HEK293 (cell line): ENCODE data around the gene NUP62.

Experiments
- CTCF ChIP-seq: fragments of 450-650 bp; formaldehyde crosslinking; IDR thresholded peaks from 2 replicates; pipeline ENCODE4 v1.5.1; 2016; ENCODE audit warnings: missing biosample characterization, missing genetic modification characterization
- GFI1B ChIP-seq: fragments of 450-650 bp; formaldehyde crosslinking; IDR thresholded peaks from 2 replicates; pipeline ENCODE4 v1.5.1; 2016; ENCODE audit warnings: missing biosample characterization, missing genetic modification characterization
- MEIS1 ChIP-seq: sonication (generic); formaldehyde crosslinking; IDR thresholded peaks from 2 replicates; pipeline ENCODE4 v1.8.1; 2022; ENCODE audit warnings: missing genetic modification reagents, mild to moderate bottlenecking, borderline replicate concordance
- REST ChIP-seq: fragments of 450-650 bp; formaldehyde crosslinking; IDR thresholded peaks from 2 replicates; pipeline ENCODE4 v1.5.1; 2016; ENCODE audit warnings: missing biosample characterization, missing genetic modification characterization
- YY1 ChIP-seq: fragments of 450-650 bp; formaldehyde crosslinking; IDR thresholded peaks from 2 replicates; pipeline ENCODE4 v1.5.1; 2018; ENCODE audit warnings: missing biosample characterization, missing genetic modification characterization
- ZNF148 ChIP-seq: fragments of 450-650 bp; formaldehyde crosslinking; IDR thresholded peaks from 2 replicates; pipeline ENCODE4 v1.5.0; 2017; ENCODE audit warnings: missing biosample characterization, missing genetic modification characterization, borderline replicate concordance
- ZNF175 ChIP-seq: fragments of 450-650 bp; formaldehyde crosslinking; IDR thresholded peaks from 2 replicates; pipeline ENCODE4 v1.5.1; 2016; ENCODE audit warnings: missing biosample characterization, missing genetic modification characterization
- ZNF654 ChIP-seq: fragments of 450-650 bp; formaldehyde crosslinking; IDR thresholded peaks from 2 replicates; pipeline ENCODE4 v1.5.1; 2016; ENCODE audit warnings: low read depth, missing biosample characterization, missing genetic modification characterization
- ZNF670 ChIP-seq: fragments of 450-650 bp; formaldehyde crosslinking; IDR thresholded peaks from 2 replicates; pipeline ENCODE4 v1.5.1; 2016; ENCODE audit warnings: missing biosample characterization, missing genetic modification characterization, low read depth
- ZSCAN18 ChIP-seq: fragments of 450-650 bp; formaldehyde crosslinking; IDR thresholded peaks from 2 replicates; pipeline ENCODE4 v1.5.1; 2016; ENCODE audit warnings: missing biosample characterization, missing genetic modification characterization

DNA sequence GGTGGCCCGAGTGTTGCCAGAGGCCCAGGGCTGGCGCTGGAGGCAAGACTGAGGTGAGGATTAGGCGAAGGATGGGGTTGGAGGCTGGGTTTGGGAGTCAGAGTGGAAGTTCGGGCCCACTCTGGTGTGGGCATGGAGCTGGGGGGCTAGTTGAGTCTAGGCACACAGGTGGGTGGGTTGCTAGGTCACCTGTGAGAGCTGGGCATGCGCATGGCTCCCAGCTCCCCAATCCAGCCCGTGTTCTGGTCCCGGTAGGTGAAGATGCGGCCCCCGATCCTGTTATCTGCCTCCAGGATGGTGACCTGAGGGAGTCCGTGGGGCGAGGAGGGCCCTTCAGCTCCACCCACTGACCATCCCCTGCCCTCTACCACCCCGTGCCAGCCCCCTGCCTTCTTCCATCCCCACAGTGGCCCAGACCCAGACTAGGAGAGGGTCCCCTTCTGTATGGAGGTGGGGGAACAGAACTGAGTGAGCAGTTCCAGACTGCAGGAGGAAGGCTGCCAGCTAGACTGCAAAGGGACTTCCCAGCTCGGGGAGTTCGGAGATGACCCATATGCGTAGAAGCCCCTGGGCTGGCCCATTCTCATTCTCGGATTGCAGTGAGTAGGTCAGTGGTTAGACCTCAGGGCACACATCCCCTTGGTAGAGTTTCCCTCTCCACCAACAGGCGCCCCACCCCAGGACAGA lies 34.3 kb downstream of the NUP62 start:
- no peak for TF ChIP-seq ZNF175 (tag by site-specific recombination)
- TF ChIP-seq ZSCAN18 (tag by site-specific recombination): no peak
- no peak for TF ChIP-seq ZNF148 (tag by site-specific recombination)
- TF ChIP-seq CTCF (tag by site-specific recombination): no peak
- no peak for TF ChIP-seq ZNF670 (tag by site-specific recombination)
- TF ChIP-seq MEIS1 (CRISPR knock-in tag): no peak
- no peak for TF ChIP-seq ZNF654
- no peak for TF ChIP-seq GFI1B (tag by site-specific recombination)
- no peak for TF ChIP-seq REST (tag by site-specific recombination)
- no peak for TF ChIP-seq YY1 (tag by site-specific recombination)
